GM12872 (cell line): ENCODE results near the gene ARHGEF4.

Experiments used
- TF ChIP-seq, protein P1 (sequence below): IDR thresholded peaks from 3 replicates; pipeline ENCODE4 v1.5.1; 2011; ENCODE audit warnings: low read depth, mild to moderate bottlenecking, low read length, moderate library complexity; ENCODE audit not compliant: insufficient read depth

ARHGEF4 gene

GRCh38 chr2:130875935-130876334, 39.2 kb downstream of the ARHGEF4 start:
- TF ChIP-seq, protein P1, sequence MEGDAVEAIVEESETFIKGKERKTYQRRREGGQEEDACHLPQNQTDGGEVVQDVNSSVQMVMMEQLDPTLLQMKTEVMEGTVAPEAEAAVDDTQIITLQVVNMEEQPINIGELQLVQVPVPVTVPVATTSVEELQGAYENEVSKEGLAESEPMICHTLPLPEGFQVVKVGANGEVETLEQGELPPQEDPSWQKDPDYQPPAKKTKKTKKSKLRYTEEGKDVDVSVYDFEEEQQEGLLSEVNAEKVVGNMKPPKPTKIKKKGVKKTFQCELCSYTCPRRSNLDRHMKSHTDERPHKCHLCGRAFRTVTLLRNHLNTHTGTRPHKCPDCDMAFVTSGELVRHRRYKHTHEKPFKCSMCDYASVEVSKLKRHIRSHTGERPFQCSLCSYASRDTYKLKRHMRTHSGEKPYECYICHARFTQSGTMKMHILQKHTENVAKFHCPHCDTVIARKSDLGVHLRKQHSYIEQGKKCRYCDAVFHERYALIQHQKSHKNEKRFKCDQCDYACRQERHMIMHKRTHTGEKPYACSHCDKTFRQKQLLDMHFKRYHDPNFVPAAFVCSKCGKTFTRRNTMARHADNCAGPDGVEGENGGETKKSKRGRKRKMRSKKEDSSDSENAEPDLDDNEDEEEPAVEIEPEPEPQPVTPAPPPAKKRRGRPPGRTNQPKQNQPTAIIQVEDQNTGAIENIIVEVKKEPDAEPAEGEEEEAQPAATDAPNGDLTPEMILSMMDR = no peak

DNA sequence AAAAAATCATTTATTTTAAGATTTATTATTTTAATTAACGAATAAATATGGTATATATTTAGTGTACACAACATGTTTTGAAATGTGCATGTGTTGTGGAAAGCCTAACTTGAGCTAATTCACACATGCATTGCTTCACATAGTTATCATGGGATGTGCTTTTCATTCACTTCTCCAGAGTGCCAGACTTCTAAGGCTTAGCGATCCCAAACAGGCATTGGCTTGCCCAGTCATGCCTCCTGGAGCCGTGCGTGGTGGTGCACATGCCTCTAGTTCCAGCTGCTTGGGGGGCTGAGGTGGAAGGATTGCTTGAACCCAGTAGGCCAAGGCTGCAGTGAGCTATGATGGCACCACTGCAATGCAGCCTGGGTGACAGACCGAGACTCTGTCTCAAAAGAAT, 40.5 kb downstream of the ARHGEF4 start:
- TF ChIP-seq, protein P1 = no peak

GRCh38 chr2:130878316-130878715, 41.6 kb downstream of the ARHGEF4 start:
- TF ChIP-seq, protein P1 = no peak

GRCh38 chr2:130878933-130879332, 42.2 kb downstream of the ARHGEF4 start:
- TF ChIP-seq, protein P1 = no peak

- TF ChIP-seq, protein P1 = no peak
Observed at GRCh38 chr2:130882111-130882690, 45.5 kb downstream of the ARHGEF4 start.

GRCh38 chr2:130882991-130883390, 46.3 kb downstream of the ARHGEF4 start:
- TF ChIP-seq, protein P1 = no peak

- TF ChIP-seq, protein P1 = no peak
Observed at GRCh38 chr2:130883496-130883895, 46.8 kb downstream of the ARHGEF4 start.

GRCh38 chr2:130884013-130884412, 47.3 kb downstream of the ARHGEF4 start:
- TF ChIP-seq, protein P1 = no peak
